ENCODE data around the gene CEP350. TPM values are rescaled to one million over a fixed set of nuclear protein-coding genes. Genes with fewer than 3 reads are reported as not detected.
A peak's percentile ranks its signal among the peaks of the same experiment; 100 is the strongest.

Gene CEP350
- total RNA-seq, 1 experiment from 2014 or later, result 27.6 TPM

DNA sequence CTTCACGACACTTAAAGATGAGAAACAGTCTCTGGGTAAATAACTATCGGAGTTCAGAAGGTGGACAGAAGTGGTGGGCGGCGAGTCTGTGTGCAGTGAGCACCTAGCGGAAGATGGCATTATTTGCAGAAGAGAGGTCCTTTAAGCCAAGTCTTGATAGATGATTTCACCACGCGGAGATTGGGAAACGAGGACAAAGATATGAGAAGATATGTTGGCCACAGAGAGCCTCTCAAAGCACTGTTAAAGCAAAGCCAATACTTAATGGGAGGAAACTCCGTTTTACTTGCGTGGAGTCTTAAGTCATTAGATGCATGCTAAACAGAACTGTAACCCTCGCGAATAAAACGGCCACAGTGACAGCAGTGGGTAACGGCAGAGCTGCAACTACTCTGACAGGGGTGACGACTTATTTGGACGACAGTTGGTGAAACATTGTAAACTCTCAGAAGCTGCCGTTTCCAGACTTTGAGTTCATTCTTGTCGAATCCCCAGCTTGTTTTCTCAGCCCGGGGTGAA, 577 bp upstream of the CEP350 start:
- CTCF ChIA-PET, result no interaction called here

DNA sequence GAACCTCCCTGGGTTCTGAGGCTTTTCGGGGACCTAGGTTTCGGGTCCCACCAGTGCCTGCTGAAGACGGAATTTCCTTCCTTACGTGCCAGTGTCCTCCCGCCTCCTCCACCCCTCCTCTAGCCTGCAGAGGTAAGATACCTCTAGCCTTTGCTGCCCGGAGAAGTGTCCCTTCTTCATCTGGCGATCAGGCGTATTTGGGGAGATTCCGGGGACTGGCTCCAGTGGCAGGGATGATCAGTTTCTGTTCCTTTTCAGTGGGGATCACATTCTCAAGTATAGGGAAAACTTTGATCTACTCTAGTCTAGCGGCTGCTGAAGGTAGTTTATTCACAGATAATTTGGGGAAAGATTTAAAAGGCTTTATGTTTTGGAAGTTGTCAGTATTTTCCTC, 674 bp downstream of the CEP350 start:
- POLR2A ChIA-PET, result no interaction called here

More for the DNA sequence above, 577 bp upstream of the CEP350 start:
- intact Hi-C loops (cut with micrococcal nuclease), result loop anchor here (2.0 to 10.0 kb wide), 3 partner anchors 71 to 249 kb away; partner anchors contain the start of gene TOR1AIP1
- TSS peak; percentile 90 for BruUV-seq (replicated peaks)
- Histone ChIP-seq H3K79me2 (ENCODE audit: insufficient read depth, low read length) (peaks cover 44% of the 10 kb centered on the region), H4K20me1 (ENCODE audit: insufficient read depth) (no peaks in the 10 kb centered on the region; the same call in 1 of the 2 replicates), H3K9me3 (ENCODE audit: control insufficient read depth in 1 of 2, insufficient read depth in 1 of 2, low read depth in 1 of 2, low read length in 2 of 2) (no peaks in the 10 kb centered on the region), H3K4me2 (ENCODE audit: low read length) (peak overlapping the region; percentile 78), H3K9ac (ENCODE audit: low read length) (peak overlapping the region; percentile 87), H3K36me3 (ENCODE audit: control insufficient read depth in 1 of 2, insufficient read depth in 2 of 2, low read length in 2 of 2) (no peaks in the 10 kb centered on the region), H3K9me2 (ENCODE audit: insufficient read depth) (no peaks in the 10 kb centered on the region), H3K27ac (ENCODE audit: low read depth, low read length) (peak overlapping the region; percentile 79), H3K4me3 (replicated peaks in 1 of 2; ENCODE audit: low read depth in 1 of 2, low read length in 2 of 2) (peak overlapping the region; percentile 53 to 89), H2AFZ (ENCODE audit: low read depth, low read length, poor library complexity, severe bottlenecking) (peak overlapping the region; percentile 90), H3K27me3 (ENCODE audit: insufficient read depth, low read length) (no peaks in the 10 kb centered on the region), H3K4me1 (ENCODE audit: control insufficient read depth in 1 of 2, insufficient read depth in 2 of 2, low read length in 2 of 2) (peaks cover 8 to 20% of the 10 kb centered on the region in 2 experiments; a peak in 3 of 4 replicates)
- TF ChIP-seq SP1 (IDR thresholded peaks at IDR 0.05; ENCODE audit: low read depth), result no peak
- TF ChIP-seq, protein P1, sequence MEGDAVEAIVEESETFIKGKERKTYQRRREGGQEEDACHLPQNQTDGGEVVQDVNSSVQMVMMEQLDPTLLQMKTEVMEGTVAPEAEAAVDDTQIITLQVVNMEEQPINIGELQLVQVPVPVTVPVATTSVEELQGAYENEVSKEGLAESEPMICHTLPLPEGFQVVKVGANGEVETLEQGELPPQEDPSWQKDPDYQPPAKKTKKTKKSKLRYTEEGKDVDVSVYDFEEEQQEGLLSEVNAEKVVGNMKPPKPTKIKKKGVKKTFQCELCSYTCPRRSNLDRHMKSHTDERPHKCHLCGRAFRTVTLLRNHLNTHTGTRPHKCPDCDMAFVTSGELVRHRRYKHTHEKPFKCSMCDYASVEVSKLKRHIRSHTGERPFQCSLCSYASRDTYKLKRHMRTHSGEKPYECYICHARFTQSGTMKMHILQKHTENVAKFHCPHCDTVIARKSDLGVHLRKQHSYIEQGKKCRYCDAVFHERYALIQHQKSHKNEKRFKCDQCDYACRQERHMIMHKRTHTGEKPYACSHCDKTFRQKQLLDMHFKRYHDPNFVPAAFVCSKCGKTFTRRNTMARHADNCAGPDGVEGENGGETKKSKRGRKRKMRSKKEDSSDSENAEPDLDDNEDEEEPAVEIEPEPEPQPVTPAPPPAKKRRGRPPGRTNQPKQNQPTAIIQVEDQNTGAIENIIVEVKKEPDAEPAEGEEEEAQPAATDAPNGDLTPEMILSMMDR (IDR thresholded peaks at IDR 0.05 in 2 of 3, conservative IDR thresholded peaks at IDR 0.05 in 1 of 3; ENCODE audit: borderline replicate concordance in 1 of 3, insufficient read depth in 1 of 3, low read depth in 2 of 3, low read length in 2 of 3), result no peak
- TF ChIP-seq ELF1 (IDR thresholded peaks at IDR 0.05; ENCODE audit: borderline replicate concordance, low read depth), result no peak
- TF ChIP-seq ZFX (IDR thresholded peaks at IDR 0.05), result no peak
- TF ChIP-seq POLR2A (IDR thresholded peaks at IDR 0.05; ENCODE audit: borderline replicate concordance, extremely low read depth, insufficient read depth, insufficient read length), result peak; percentile 39
- no peak for TF ChIP-seq YY1 (IDR thresholded peaks at IDR 0.05; ENCODE audit: extremely low read depth, insufficient replicate concordance, low read depth, low read length)
- RAD21 ChIA-PET (ENCODE audit: low non-redundant PET in 1 of 2, low total read pairs in 2 of 2, uncharacterized antibody in 2 of 2, unreplicated experiment in 2 of 2), result no interaction called here
- ATAC-seq (no peak; the same call in 1 of the 2 replicates), DNase-seq (ENCODE audit: low read depth, low spot score) (no peak)
- POLR2A ChIA-PET, result no interaction called here

More for the DNA sequence above, 674 bp downstream of the CEP350 start:
- no peaks in the 10 kb centered on the region; the same call in 1 of the 2 replicates for H4K20me1 ChIP-seq (ENCODE audit: insufficient read depth)
- H3K27ac ChIP-seq (ENCODE audit: low read depth, low read length), result peak overlapping the region; percentile 79
- no peaks in the 10 kb centered on the region for H3K9me3 ChIP-seq (ENCODE audit: control insufficient read depth in 1 of 2, insufficient read depth in 1 of 2, low read depth in 1 of 2, low read length in 2 of 2)
- TF ChIP-seq, protein P1 (IDR thresholded peaks at IDR 0.05 in 2 of 3, conservative IDR thresholded peaks at IDR 0.05 in 1 of 3; ENCODE audit: borderline replicate concordance in 1 of 3, insufficient read depth in 1 of 3, low read depth in 2 of 3, low read length in 2 of 3), result 0 out of 6 replicates have a peak, but pooled peaks of 1 of the 3 experiments have one; percentile 10
- TF ChIP-seq ZFX (IDR thresholded peaks at IDR 0.05) (no peak), POLR2AphosphoS5 (IDR thresholded peaks at IDR 0.05; ENCODE audit: low read depth, low read length) (no peak), RAD21 (IDR thresholded peaks at IDR 0.05; ENCODE audit: low read depth) (no peak), CBX3 (IDR thresholded peaks at IDR 0.05; ENCODE audit: low read depth) (no peak), JUND (IDR thresholded peaks at IDR 0.05) (no peak), EZH2phosphoT487 (IDR thresholded peaks at IDR 0.05; ENCODE audit: borderline replicate concordance) (no peak)
- TF ChIP-seq, protein P2, sequence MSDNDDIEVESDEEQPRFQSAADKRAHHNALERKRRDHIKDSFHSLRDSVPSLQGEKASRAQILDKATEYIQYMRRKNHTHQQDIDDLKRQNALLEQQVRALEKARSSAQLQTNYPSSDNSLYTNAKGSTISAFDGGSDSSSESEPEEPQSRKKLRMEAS (IDR thresholded peaks at IDR 0.05), result no peak
- H3K9me2 ChIP-seq (ENCODE audit: insufficient read depth), result no peaks in the 10 kb centered on the region
- H3K4me1 ChIP-seq (ENCODE audit: control insufficient read depth in 1 of 2, insufficient read depth in 2 of 2, low read length in 2 of 2), result peaks cover 8 to 20% of the 10 kb centered on the region in 2 experiments; a peak in 3 of 4 replicates
- no peaks in the 10 kb centered on the region for H3K36me3 ChIP-seq (ENCODE audit: control insufficient read depth in 1 of 2, insufficient read depth in 2 of 2, low read length in 2 of 2)
- H3K79me2 ChIP-seq (ENCODE audit: insufficient read depth, low read length), result peaks cover 45% of the 10 kb centered on the region
- peak overlapping the region; percentile 87 for H3K9ac ChIP-seq (ENCODE audit: low read length)
- ATAC-seq, result peak; percentile 39
- peak overlapping the region; percentile 78 for H3K4me2 ChIP-seq (ENCODE audit: low read length)
- no peak overlapping the region for H2AFZ ChIP-seq (ENCODE audit: low read depth, low read length, poor library complexity, severe bottlenecking)
- peak overlapping the region; percentile 53 to 89 for H3K4me3 ChIP-seq (replicated peaks in 1 of 2; ENCODE audit: low read depth in 1 of 2, low read length in 2 of 2)
- DNase-seq (ENCODE audit: low read depth, low spot score), result no peak
- no TSS peak for BruUV-seq (replicated peaks)
- ChIA-PET RAD21 (ENCODE audit: low non-redundant PET in 1 of 2, low total read pairs in 2 of 2, uncharacterized antibody in 2 of 2, unreplicated experiment in 2 of 2) (no interaction called here), CTCF (no interaction called here)
- H3K27me3 ChIP-seq (ENCODE audit: insufficient read depth, low read length), result no peaks in the 10 kb centered on the region
- intact Hi-C loops (cut with micrococcal nuclease), result loop anchor here (2.0 to 10.0 kb wide), 2 partner anchors 72 to 250 kb away; partner anchors contain the start of gene TOR1AIP1

Measured in HCT116 (cell line).